MCF 10A (cell line): Measurements from ENCODE around the gene PTPN5. TPM values are rescaled to one million over a fixed set of nuclear protein-coding genes. Genes with fewer than 3 reads are reported as not detected.
"Not testable (repeated sequence)": the region's sequence is repeated elsewhere in the genome, so short reads cannot be mapped to it uniquely, and the experiment has no call there.

Experiments used
- BruUV-seq: library from RNA; stranded (reverse); fragments of 400-500 nt; replicated peaks from 2 replicates; lab custom pipeline; 2021; lab: Mats Ljungman, UMichigan
- CTCF ChIA-PET: fragments of 300-600 bp; sonication (Branson Sonifier 250); formaldehyde crosslinking; extraction: SDS; loops from one replicate; lab custom pipeline; 2021; ENCODE audit warnings: antibody characterized with exemption, inconsistent platforms; lab: Yijun Ruan, JAX
- POLR2A ChIA-PET: fragments of 300-600, 350-650 bp; sonication (Branson Sonifier 250); formaldehyde crosslinking; extraction: SDS; loops from one replicate; lab custom pipeline; 2020; ENCODE audit warnings: antibody characterized with exemption, inconsistent platforms; lab: Yijun Ruan, JAX
- DNase-seq: peaks from one replicate; pipeline ENCODE4 v3.0.0-alpha.2; 2018; ENCODE audit not compliant: unreplicated experiment
- H3K27ac Mint-ChIP-seq: one replicate; pipeline ENCODE4 v1.8.0; 2022; ENCODE audit warnings: mild to moderate bottlenecking, low read depth, mixed read lengths; ENCODE audit not compliant: unreplicated experiment
- H3K27me3 Mint-ChIP-seq: one replicate; pipeline ENCODE4 v1.8.0; 2022; ENCODE audit warnings: mixed read lengths; ENCODE audit not compliant: insufficient read depth, unreplicated experiment
- H3K36me3 Mint-ChIP-seq: one replicate; pipeline ENCODE4 v1.8.0; 2022; ENCODE audit warnings: mild to moderate bottlenecking, moderate library complexity, mixed read lengths; ENCODE audit not compliant: insufficient read depth, unreplicated experiment
- H3K4me1 Mint-ChIP-seq: one replicate; pipeline ENCODE4 v1.8.0; 2022; ENCODE audit warnings: mixed read lengths; ENCODE audit not compliant: insufficient read depth, unreplicated experiment
- H3K4me3 Mint-ChIP-seq: one replicate; pipeline ENCODE4 v1.8.0; 2022; ENCODE audit warnings: mild to moderate bottlenecking, moderate library complexity, mixed read lengths; ENCODE audit not compliant: unreplicated experiment
- H3K9me3 Mint-ChIP-seq: one replicate; pipeline ENCODE4 v1.8.0; 2022; ENCODE audit warnings: mixed read lengths; ENCODE audit not compliant: unreplicated experiment
- CTCF ChIP-seq: fragments of 200-600 bp; IDR thresholded peaks from one replicate; pipeline ENCODE4 v1.8.0; 2022; ENCODE audit warnings: antibody characterized with exemption, mild to moderate bottlenecking; ENCODE audit not compliant: unreplicated experiment
- intact Hi-C: fragments of 100-400 bp; cut with micrococcal nuclease; formaldehyde crosslinking; loops from 2 replicates; pipeline ENCODE4 v1.14.1; 2022
- total RNA-seq: library from RNA; stranded (reverse); gene quantifications from 2 replicates; pipeline ENCODE4 v1.2.3, GENCODE V29; 2022

PTPN5 gene
- total RNA-seq, 1 experiment from 2014 or later = not detected

DNA sequence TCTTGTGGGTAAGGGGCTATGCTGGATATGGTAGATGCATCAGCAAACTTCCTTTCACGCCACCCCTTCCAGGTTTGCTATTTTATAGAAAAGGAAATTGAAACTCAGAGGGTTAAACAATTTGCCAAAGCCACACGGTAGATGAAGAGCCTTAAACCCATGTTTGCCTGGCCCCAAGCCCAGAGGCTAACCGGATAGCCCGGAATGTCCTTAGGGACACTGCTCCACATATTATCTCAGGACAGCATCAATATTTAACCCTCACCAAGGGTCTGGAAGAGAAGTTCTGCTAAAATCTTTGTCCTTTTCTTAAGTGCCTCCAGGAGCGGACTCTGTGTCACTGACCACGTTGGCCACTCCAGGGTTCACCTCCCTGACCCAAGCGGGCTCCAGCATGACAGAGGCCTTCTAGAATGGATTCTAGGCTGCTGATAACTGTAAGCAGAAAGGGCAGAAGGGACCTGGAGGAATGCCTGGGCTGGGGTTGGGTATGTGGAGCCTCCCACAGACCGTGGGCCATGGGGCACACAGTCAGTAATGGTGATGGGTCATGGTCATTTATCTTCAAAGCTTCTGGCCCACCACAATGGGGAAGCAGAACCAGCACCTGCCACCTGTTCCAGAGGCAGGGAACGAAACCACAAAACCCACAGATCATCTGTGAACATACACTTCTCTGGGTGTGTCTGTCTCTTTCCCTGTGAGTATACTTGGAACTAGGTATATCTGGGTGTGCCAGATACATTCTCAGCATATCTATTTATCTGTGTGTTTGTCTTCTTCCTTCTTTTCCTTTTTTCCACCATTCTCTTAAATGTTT, 98.4 kb downstream of the PTPN5 start:
- Mint-ChIP-seq H3K36me3 (no peaks in the 10 kb centered on the region), H3K4me1 (peaks cover 6% of the 10 kb centered on the region), H3K4me3 (no peak overlapping the region), H3K9me3 (no peaks in the 10 kb centered on the region), H3K27ac (no peak overlapping the region), H3K27me3 (no peaks in the 10 kb centered on the region)
- BruUV-seq = no TSS peak
- intact Hi-C loops = no loop called here
- no peak for TF ChIP-seq CTCF
- POLR2A ChIA-PET = interaction anchor here (0.7 to 1.9 kb wide), 2 partner anchors 11 to 166 kb away, joined by 3 to 6 read pairs; partner anchors contain the start of gene TSG101
- DNase-seq = no peak
- CTCF ChIA-PET = interaction anchor here (0.6 kb wide), 1 partner anchor 1355 kb away, joined by 3 read pairs; no protein-coding TSS in a partner anchor

GRCh38 chr11:18691467-18692140, 100.0 kb downstream of the PTPN5 start:
- intact Hi-C loops, H3K9me3 Mint-ChIP-seq, BruUV-seq, H3K27ac Mint-ChIP-seq, H3K4me1 Mint-ChIP-seq, POLR2A ChIA-PET, H3K4me3 Mint-ChIP-seq, DNase-seq, CTCF ChIA-PET, H3K36me3 Mint-ChIP-seq, H3K27me3 Mint-ChIP-seq: not testable (repeated sequence)

DNA sequence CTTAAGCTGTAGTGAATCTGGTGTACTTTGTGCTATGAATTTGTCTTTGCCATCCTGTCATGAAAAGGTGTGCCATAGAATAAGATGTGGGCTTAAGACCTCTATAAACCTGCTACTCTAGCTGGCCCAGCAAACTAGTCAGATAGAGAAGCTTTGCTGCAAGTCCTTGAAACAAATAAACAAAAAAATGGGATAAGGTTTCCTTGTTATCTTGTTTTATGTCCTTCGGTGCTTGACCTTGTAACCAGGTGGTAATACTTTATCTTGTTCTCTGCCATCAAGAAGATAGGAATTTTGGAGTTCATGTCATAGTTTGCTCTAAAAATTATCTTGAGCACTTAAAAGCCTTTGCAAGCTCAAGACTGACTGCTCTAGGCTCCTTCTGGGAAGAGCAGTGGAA, 107.3 kb downstream of the PTPN5 start:
- intact Hi-C loops = no loop called here
- CTCF ChIA-PET = interaction anchor here (0.7 to 1.1 kb wide), 3 partner anchors 33 to 91 kb away, joined by 3 to 4 read pairs (median 4); no protein-coding TSS in a partner anchor
- H3K9me3 Mint-ChIP-seq = no peaks in the 10 kb centered on the region

GRCh38 chr11:18682466-18682865, 109.1 kb downstream of the PTPN5 start:
- no peaks in the 10 kb centered on the region for H3K27me3 Mint-ChIP-seq
- no peak for TF ChIP-seq CTCF
- H3K9me3 Mint-ChIP-seq = no peaks in the 10 kb centered on the region
- no peaks in the 10 kb centered on the region for H3K36me3 Mint-ChIP-seq
- CTCF ChIA-PET = no interaction called here
- H3K27ac Mint-ChIP-seq = no peak overlapping the region
- no peak overlapping the region for H3K4me3 Mint-ChIP-seq
- DNase-seq = no peak
- intact Hi-C loops = no loop called here
- BruUV-seq = no TSS peak
- POLR2A ChIA-PET = no interaction called here
- H3K4me1 Mint-ChIP-seq = no peaks in the 10 kb centered on the region

More for the DNA sequence above, 107.3 kb downstream of the PTPN5 start:
- Mint-ChIP-seq H3K27me3 (no peaks in the 10 kb centered on the region), H3K27ac (no peak overlapping the region), H3K4me3 (no peak overlapping the region), H3K36me3 (no peaks in the 10 kb centered on the region), H3K4me1 (no peaks in the 10 kb centered on the region)
- POLR2A ChIA-PET = no interaction called here
- no TSS peak for BruUV-seq
- no peak for DNase-seq
- TF ChIP-seq CTCF = no peak

GRCh38 chr11:18681949-18682348, 109.6 kb downstream of the PTPN5 start:
- H3K4me1 Mint-ChIP-seq, POLR2A ChIA-PET, H3K9me3 Mint-ChIP-seq, H3K27ac Mint-ChIP-seq, intact Hi-C loops, H3K4me3 Mint-ChIP-seq, H3K27me3 Mint-ChIP-seq, DNase-seq, H3K36me3 Mint-ChIP-seq, BruUV-seq, CTCF ChIA-PET: not testable (repeated sequence)
